HFFc6 (cell line): ENCODE measurements around the gene KIF7. TPM values are rescaled to one million over a fixed set of nuclear protein-coding genes. Genes with fewer than 3 reads are reported as not detected.

Experiments used
- DNase-seq: peaks from one replicate; pipeline ENCODE4 v3.0.0-alpha.2; 2018
- H3K27ac Mint-ChIP-seq: 2 replicates; pipeline ENCODE4 v1.8.0; 2020; ENCODE audit warnings: mild to moderate bottlenecking, mixed read lengths
- H3K27me3 Mint-ChIP-seq: 2 replicates; pipeline ENCODE4 v1.8.0; 2021; ENCODE audit warnings: mild to moderate bottlenecking, moderate library complexity, mixed read lengths; ENCODE audit not compliant: insufficient read depth
- H3K36me3 Mint-ChIP-seq: 2 replicates; pipeline ENCODE4 v1.8.0; 2021; ENCODE audit warnings: low read depth, mixed read lengths
- H3K4me1 Mint-ChIP-seq: 2 replicates; pipeline ENCODE4 v1.8.0; 2020; ENCODE audit warnings: low read depth, mixed read lengths
- H3K4me3 Mint-ChIP-seq: 2 replicates; pipeline ENCODE4 v1.8.0; 2020; ENCODE audit warnings: mild to moderate bottlenecking, moderate library complexity, mixed read lengths
- H3K9me3 Mint-ChIP-seq: 2 replicates; pipeline ENCODE4 v1.8.0; 2020; ENCODE audit warnings: mild to moderate bottlenecking, mixed read lengths
- CTCF ChIP-seq: fragments of 200-600 bp; sonication (generic); IDR thresholded peaks from 2 replicates; pipeline ENCODE4 v1.5.0; 2021; ENCODE audit warnings: antibody characterized with exemption, mild to moderate bottlenecking
- total RNA-seq, 6 experiments: library from RNA; stranded (reverse); fragmentation: NEBNext Ultra II Directional; extraction: Animal tissue kit (Norgen Biotek cat#: 25700); gene quantifications; 2 replicates in 1 of 6; 3 replicates in 5 of 6; pipeline ENCODE4 v1.2.3, GENCODE V29; 2021

The KIF7 gene
- total RNA-seq, 6 experiments from 2014 or later = 21.9 to 27.3 (median 24.5) TPM

DNA sequence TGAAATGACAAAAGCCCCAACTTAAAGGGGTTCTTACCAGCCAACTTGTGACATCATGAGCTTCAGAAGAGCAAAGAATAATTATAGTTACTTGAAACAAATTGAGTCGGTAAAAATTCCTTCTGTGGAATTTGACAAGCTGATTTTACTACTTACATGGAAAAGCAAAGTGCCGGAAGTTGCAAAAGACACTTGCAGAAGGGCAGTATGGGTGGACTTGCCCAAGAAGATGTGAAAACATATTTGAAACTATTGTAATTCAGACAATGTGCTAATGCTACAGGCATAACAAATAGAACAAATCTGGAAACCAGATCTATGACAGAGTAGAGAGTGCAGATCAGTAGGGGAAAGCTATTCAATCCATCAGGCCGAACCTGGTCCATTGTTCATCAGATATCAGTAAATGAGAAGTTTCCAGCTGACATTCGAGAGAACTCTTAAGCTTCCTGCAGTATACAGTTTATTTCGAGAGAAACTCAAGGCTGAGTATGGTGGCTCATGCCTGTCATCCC, 2.5 kb upstream of the KIF7 start:
- Mint-ChIP-seq H3K9me3 (no peaks in the 10 kb centered on the region), H3K4me1 (peaks cover 63% of the 10 kb centered on the region), H3K4me3 (no peak overlapping the region), H3K27me3 (peaks cover 4% of the 10 kb centered on the region), H3K36me3 (peaks cover 25% of the 10 kb centered on the region), H3K27ac (no peak overlapping the region)
- no peak for TF ChIP-seq CTCF
- DNase-seq = no peak

GRCh38 chr15:89656116-89656815, 999 bp upstream of the KIF7 start:
- Mint-ChIP-seq H3K27ac (peak overlapping the region; percentile 84), H3K27me3 (peaks cover 4% of the 10 kb centered on the region), H3K9me3 (no peaks in the 10 kb centered on the region), H3K4me3 (no peak overlapping the region; the same call in 1 of the 2 replicates), H3K36me3 (peaks cover 24% of the 10 kb centered on the region), H3K4me1 (peaks cover 55% of the 10 kb centered on the region)
- TF ChIP-seq CTCF = no peak
- DNase-seq = peak; percentile 33

DNA sequence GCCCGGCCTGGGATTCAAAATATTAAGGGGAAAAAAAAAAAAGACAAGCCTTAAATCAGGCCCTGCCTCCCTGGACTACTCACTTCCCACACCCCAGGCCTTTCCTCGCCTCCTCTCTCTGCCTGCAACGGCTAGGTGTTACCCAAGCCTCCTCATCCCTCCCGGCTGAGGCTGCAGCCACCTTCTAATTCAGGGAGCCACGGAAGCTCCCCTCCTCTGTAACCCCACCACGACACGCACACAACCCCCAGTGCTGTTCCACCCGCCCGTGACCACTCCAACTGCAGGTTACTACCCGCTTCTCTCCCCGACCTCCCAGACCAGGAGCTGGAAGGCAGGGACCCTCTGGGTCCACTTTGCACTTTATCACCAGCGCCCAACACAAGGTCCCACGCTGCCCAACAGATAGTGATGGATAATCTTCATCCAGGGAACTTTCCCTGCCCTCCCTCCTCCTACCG, 936 bp downstream of the KIF7 start:
- DNase-seq = peak; percentile 67
- Mint-ChIP-seq H3K4me3 (peak overlapping the region; percentile 94), H3K4me1 (peaks cover 44% of the 10 kb centered on the region), H3K9me3 (no peaks in the 10 kb centered on the region), H3K27ac (peak overlapping the region; percentile 84), H3K36me3 (peaks cover 11% of the 10 kb centered on the region; the same call in 1 of the 2 replicates), H3K27me3 (peaks cover 4% of the 10 kb centered on the region)
- no peak for TF ChIP-seq CTCF

DNA sequence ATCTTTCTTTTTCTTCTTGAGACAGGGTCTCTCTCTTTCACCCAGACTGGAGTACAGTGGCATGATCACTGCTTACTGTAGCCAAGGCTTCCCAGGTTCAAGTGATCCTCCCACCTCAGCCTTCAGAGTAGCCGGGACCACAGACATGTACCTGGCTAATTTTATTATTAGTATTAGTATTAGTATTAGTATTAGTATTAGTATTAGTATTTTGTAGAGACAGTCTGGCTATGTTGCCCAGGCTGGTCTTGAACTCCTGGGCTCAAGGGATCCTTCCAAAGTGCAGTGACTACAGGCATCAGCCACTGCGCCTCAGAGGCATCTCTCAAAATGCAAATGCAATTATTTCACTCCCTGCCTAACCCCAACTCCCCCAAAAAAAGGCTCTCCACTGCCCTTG, 1.7 kb downstream of the KIF7 start:
- Mint-ChIP-seq H3K9me3 (no peaks in the 10 kb centered on the region), H3K4me1 (peaks cover 38% of the 10 kb centered on the region), H3K27ac (peak overlapping the region; percentile 84), H3K36me3 (peaks cover 5% of the 10 kb centered on the region; the same call in 1 of the 2 replicates), H3K27me3 (peaks cover 4% of the 10 kb centered on the region), H3K4me3 (peak overlapping the region; percentile 94)
- no peak for TF ChIP-seq CTCF
- DNase-seq = no peak

- no peak for TF ChIP-seq CTCF
- no peaks in the 10 kb centered on the region for H3K9me3 Mint-ChIP-seq
- peaks cover 38% of the 10 kb centered on the region for H3K4me1 Mint-ChIP-seq
- peaks cover 5% of the 10 kb centered on the region; the same call in 1 of the 2 replicates for H3K36me3 Mint-ChIP-seq
- no peak overlapping the region for H3K4me3 Mint-ChIP-seq
- H3K27ac Mint-ChIP-seq = no peak overlapping the region
- H3K27me3 Mint-ChIP-seq = peaks cover 4% of the 10 kb centered on the region
- DNase-seq = no peak
Measured at GRCh38 chr15:89652666-89653065, 2.6 kb downstream of the KIF7 start.
